GM21786 (cell line): ENCODE measurements around the gene IL12B.
"Not testable (repeated sequence)": the region's sequence is repeated elsewhere in the genome, so short reads cannot be mapped to it uniquely, and the experiment has no call there.

Experiments used
- ATAC-seq: cut with Tn5 transposase; IDR thresholded peaks from one replicate; pipeline ENCODE4 v1.9.1; 2021; ENCODE audit not compliant: unreplicated experiment

The IL12B gene

GRCh38 chr5:159330131-159330800, at the start of gene IL12B:
Gene IL12B, minus strand, starts transcription at chr5:159330487. Its CDS starts 3,705 bp downstream, at chr5:159326782.
- no peak for ATAC-seq

DNA sequence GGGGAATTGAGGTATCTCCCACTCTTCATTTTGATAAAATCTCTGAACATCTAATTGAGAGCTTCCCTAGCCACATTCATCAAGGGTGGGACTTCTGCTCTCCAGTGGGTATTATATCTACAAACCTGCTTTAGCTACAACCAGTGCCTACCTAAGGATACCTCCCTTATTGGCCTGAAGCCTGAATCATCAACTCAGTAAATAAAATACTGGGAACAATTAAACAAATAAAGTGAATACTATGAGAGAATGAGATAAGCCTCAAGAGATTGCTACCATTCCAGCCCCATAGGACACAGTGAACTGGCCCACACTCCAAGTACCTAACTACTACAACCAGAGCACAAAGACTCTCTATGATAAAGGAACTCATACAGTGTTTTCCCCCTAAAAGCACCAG, 47.4 kb upstream of the IL12B start:
- no peak for ATAC-seq

DNA sequence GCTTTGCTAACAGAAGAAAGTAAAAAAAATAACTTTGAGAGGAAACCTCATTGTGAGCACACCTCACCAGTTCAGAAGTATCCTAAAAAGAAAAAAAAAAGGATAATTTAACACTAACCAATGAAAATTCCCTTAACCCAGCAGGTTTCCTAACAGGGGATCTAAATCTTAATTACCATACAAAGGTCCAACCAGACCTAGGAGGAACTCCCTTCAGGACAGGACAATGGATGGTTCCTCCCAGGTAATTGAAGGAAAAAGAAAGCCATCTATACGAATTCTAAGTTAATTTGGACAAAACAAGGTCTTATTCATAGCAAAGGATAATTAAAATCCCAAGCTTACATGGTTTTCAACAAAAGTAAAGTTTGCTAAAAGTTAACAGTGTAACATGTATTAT, 37.6 kb upstream of the IL12B start:
- ATAC-seq, result not testable (repeated sequence)

GRCh38 chr5:159366776-159367175, 36.5 kb upstream of the IL12B start:
- not testable (repeated sequence) for ATAC-seq

DNA sequence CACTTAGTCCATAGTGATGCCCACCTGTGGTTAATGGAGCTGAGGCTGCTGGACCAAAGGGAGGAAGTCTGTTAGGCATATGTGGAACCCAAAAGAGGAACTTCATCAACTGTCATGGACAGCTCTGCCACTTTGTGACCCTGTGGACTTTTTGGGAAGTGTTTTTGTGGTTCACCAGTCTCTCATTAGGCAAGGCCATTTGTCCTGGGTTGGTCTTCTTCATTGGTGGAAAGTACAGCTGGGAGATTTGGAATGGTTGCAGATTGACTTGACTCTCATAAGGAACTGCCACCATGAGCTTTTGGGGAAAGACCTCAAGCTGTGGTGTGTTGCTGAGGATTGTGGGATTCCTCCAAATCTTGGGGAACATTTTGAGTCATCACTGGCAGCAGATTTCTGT, 31.9 kb upstream of the IL12B start:
- ATAC-seq, result no peak

DNA sequence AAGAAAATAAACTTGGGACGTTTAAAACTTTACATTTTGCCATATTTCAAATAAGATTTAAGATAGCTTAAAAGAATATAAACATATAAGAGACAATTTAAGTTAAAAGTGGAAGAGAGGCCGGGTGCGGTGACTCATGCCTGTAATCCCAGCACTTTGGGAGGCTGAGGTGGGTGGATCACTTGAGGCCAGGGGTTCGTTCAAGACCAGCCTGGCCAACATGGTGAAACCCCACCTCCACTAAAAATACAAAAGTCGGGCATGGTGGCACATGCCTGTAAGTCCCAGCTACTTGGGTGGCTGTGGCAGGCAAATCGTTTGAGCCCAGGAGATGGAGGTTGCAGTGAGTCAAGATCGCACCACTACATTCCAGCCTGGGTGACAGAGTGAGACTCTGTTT, 29.6 kb upstream of the IL12B start:
- not testable (repeated sequence) for ATAC-seq

DNA sequence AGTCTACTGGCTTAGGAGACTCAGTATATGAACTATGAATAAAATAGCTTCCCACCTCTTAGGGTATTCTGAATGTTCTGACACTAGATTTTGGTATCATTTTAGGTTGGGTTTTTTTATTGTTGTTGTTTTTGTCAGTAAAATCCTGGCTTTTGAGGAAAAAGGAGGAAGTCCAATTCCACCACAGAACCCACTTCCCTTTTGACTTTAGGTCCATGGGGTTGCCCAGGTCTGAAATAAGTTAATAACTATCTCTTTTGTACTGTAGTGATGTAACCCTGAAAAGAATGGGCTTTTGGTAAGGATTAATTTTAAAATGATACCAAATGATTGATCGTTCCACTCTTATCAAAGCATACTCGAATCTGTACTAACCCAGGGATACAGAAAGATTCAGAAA, 29.1 kb upstream of the IL12B start:
- ATAC-seq, result no peak

GRCh38 chr5:159353661-159354252, 23.5 kb upstream of the IL12B start:
- no peak for ATAC-seq

DNA sequence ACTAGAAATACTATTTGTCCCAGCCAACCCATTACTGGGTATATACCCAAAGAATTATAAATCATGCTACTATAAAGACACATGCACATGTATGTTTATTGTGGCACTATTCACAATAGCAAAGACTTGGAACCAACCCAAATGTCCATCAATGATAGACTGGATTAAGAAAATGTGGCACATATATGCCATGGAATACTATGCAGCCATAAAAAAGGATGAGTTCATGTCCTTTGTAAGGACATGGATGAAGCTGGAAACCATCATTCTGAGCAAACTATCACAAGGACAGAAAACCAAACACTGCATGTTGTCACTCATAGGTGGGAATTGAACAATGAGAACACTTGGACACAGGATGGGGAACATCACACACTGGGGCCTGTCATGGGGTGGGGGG, 20.4 kb upstream of the IL12B start:
- ATAC-seq, result not testable (repeated sequence)

- ATAC-seq, result not testable (repeated sequence)
Measured at GRCh38 chr5:159350216-159350615, 19.9 kb upstream of the IL12B start.

DNA sequence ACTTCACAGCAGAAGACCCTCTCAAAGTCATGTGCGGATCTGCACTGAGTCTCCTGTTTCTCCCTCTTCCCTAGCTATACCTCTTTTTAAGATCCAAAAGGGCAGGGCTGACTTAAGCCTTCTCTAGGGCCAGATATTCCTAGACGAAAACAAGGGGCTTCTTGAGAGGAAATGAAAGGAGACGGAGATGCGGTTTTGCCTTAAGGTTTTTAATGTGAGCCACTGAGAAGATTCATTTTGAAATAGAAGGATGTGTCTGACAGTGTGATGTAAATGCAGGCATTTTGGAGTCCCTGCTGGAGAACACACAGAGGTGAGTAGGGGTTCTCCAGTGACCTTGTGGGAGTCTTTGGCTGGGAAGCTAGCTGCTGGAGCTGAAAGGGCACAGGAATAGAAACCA, 15.6 kb upstream of the IL12B start:
- no peak for ATAC-seq

DNA sequence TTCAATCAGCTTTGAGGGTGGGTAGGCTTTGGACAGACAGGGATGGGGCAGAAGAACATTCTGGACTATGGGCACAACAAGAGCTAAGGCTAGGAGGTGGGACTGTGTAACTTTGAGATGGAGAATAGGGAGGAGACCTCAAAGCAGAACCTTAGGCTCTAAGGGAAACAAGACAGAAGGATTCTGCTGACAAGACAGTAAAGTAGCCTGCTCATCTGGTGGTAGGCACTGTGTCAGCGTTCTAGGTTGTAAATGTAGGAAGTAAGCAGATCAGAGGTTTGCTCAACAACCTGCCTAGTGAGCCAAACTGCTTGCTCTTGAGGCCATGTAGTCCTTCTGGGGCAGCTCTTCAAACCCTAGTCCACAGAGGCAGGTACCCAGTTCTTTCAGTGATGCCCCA, 15.0 kb upstream of the IL12B start:
- ATAC-seq, result no peak

DNA sequence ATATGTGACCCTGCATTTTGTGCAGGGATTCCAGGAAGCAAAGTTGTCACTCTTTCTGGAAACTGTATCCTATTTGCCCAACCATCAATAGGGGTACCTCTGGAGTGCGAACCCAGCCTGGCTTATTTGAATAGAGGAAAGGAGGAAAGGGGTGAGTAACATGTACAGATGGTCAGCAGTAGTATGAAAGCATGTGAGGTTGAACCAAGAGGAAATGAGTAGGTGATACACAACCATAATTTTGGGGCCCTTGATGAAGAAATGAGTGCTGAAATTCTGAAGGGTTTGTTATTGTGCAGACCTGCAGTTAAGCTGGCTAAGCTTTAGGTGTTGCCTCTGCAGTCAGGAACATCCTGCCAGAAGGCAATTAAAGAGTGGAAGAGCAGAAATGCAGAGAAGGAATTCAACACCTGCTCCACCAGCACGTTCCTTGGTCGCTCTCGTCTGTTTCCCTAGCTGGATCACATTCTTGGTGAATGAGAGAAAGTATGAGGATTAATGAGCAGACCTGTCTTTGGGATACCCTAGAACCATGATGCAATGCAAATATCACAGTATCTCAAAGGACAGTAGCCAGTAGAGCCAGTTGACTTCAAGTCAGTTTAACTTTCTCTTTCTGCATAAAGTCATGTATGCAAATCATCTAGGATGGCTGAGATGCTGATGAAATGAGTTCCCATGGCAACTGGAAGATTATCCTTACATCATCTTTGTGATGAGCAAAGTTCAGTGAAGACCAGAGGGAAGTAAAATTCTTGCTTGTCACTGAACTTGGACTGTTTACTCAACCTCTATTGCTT, 13.2 kb upstream of the IL12B start:
- no peak for ATAC-seq

GRCh38 chr5:159342840-159343239, 12.6 kb upstream of the IL12B start:
- no peak for ATAC-seq

DNA sequence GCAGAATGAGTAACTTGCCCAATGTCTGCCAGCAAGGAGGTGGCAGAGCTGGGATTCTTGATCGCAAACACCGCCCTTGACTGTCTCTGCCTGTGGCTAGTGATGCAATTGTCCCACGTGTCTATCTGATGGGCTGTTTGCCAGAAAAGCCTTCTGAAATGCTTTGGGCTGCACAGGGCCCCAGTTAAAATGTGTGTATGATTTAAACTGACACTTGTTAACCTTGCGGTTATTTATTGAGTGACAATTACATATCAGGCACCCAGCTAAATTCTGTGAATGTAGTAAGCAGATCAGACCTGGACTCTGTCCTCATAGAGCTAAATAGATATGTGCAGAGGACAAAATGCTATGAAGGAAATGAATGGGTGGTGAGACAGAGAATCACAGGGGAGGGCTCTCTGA, 11.6 kb upstream of the IL12B start:
- ATAC-seq, result no peak

DNA sequence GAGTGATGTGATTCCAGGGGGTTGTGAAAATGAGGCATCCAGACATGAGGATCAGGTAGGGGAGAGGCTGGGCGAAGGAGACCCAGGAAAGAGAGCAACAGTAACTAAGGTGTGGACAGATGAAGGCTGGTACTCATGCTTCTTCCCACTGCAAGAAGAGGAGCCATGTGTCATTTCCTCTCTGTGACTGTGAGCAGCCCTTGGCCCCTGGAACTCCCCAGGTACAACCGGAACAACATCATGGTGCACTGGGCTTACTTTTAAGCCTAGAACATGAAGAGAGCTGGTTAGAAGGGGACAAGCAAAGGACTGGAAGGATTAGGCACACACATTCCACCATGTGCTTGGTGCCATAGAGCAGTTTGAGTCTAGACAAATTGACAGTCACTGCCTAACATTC, 10.9 kb upstream of the IL12B start:
- no peak for ATAC-seq

DNA sequence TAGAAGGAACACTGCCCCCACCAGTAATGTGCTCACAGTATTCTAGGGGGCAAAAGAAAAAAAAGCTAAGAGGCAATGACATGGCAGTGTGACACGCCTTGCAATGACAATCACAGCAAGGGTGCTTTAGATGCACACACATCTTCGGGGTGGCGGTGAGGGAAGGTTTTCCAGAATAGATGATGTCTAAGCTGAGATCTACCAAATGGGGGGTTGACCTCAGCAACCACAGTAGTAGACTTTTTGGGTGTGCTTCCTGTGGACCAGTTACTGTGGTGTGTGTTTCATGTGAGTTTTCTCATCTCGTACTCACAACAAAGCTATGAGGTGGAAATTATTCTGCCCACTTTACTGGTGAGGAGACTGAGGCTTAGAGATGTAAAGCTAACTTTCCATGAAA, 10.2 kb upstream of the IL12B start:
- ATAC-seq, result no peak

GRCh38 chr5:159339460-159339859, 9.2 kb upstream of the IL12B start:
- no peak for ATAC-seq

- ATAC-seq, result no peak
Measured at GRCh38 chr5:159338118-159338517, 7.8 kb upstream of the IL12B start.

DNA sequence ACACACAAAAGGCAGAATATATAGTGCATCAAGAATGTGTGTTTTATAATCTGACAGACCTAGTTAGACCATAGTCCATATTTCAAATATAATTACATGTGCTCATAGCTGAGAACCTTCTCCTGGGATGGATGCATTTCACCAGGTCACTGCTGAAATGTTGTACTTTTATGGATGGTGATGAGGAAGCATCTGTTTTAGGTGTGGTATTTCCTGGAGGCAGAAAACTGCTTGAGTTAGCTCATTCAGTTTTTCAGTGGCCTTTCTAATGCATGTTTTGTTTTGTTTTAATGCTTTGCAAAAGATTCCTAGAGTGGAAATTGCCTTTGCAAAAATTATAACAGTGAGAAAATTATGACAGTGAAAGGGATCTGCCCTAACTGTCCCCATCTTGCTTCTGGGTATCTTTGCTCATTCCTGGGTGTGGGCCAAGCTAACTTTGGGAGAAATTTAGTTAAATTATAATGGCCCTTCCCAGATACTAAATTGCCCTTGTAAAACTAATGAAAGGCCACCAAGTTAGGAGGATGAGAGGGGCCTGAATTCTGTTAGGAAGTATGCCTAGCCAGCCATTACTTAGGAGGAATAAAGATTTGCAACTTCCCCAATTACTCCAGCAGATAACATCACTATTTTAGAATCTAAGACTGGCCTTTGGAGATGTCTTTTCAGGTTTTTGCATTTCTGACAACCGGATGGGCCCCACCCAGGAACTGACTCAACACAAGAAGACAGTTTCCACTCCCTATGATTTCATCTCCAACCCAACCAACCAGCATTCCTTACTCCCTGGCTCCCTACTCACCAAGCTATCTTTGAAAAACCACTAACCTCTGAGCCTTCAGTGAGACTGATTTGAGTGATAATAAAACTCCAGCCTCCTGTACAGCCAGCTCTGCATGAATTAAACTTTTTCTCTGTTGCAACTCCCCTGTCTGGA, 7.0 kb upstream of the IL12B start:
- ATAC-seq, result no peak

DNA sequence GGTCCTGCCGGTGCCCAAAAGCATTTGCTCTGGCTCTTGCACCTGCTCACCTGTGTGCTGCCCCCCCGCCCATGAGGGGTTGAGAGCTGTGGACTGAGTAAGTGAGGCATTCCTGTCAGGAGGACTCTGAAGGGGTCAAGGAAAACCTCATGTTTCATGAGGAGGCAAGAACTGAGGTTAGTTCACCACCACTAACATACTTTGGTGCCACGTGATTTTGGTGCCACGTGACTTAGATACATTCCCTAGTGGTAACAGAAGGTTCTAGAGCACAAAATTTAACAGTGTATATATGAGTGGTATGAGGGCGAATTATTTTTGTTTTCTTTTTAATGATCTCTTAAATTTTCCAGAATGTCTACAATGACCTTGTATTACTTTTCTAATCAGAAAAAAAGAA, 6.3 kb upstream of the IL12B start:
- no peak for ATAC-seq
